ENCODE measurements around the gene TMEM91.

DNA sequence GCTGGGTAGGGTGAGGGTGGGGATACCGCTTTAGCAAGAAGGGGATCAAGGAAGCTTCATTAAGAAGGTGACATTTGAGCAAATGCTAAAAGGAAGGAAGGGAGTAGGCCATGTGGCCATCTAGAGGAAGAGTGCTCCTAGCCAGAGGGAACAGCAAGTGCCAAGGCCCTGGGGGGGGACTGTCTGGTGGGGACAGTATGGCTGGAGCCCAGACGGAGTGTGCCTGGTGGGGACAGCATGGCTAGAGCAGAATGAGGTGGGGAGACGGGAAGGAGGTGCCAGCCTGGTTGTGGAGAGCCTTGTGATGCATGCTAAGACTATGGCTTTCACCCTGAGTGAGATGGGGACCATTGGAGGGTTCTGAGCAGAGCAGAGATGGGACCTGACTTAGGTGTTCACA lies 20.5 kb upstream of the TMEM91 start:
- TF ChIP-seq, protein P1, sequence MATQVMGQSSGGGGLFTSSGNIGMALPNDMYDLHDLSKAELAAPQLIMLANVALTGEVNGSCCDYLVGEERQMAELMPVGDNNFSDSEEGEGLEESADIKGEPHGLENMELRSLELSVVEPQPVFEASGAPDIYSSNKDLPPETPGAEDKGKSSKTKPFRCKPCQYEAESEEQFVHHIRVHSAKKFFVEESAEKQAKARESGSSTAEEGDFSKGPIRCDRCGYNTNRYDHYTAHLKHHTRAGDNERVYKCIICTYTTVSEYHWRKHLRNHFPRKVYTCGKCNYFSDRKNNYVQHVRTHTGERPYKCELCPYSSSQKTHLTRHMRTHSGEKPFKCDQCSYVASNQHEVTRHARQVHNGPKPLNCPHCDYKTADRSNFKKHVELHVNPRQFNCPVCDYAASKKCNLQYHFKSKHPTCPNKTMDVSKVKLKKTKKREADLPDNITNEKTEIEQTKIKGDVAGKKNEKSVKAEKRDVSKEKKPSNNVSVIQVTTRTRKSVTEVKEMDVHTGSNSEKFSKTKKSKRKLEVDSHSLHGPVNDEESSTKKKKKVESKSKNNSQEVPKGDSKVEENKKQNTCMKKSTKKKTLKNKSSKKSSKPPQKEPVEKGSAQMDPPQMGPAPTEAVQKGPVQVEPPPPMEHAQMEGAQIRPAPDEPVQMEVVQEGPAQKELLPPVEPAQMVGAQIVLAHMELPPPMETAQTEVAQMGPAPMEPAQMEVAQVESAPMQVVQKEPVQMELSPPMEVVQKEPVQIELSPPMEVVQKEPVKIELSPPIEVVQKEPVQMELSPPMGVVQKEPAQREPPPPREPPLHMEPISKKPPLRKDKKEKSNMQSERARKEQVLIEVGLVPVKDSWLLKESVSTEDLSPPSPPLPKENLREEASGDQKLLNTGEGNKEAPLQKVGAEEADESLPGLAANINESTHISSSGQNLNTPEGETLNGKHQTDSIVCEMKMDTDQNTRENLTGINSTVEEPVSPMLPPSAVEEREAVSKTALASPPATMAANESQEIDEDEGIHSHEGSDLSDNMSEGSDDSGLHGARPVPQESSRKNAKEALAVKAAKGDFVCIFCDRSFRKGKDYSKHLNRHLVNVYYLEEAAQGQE (IDR thresholded peaks at IDR 0.05; ENCODE audit: insufficient read depth in 1 of 2, low read depth in 2 of 2, low read length in 2 of 2), result no peak
- TF ChIP-seq SIN3A (IDR thresholded peaks at IDR 0.05; ENCODE audit: borderline replicate concordance, insufficient read depth, low read length) (no peak), TAF1 (IDR thresholded peaks at IDR 0.05; ENCODE audit: borderline replicate concordance, insufficient read depth, low read length) (no peak)

Data from PFSK-1 (cell line).